G401.6 (cell line): ENCODE results near the gene EDN1.

ENCODE experiments used
- FAIRE-seq: peaks from 2 replicates; lab custom pipeline; 2012; peaks lifted over from hg19 to GRCh38; lab: Jason Lieb, UNC

EDN1 gene

DNA sequence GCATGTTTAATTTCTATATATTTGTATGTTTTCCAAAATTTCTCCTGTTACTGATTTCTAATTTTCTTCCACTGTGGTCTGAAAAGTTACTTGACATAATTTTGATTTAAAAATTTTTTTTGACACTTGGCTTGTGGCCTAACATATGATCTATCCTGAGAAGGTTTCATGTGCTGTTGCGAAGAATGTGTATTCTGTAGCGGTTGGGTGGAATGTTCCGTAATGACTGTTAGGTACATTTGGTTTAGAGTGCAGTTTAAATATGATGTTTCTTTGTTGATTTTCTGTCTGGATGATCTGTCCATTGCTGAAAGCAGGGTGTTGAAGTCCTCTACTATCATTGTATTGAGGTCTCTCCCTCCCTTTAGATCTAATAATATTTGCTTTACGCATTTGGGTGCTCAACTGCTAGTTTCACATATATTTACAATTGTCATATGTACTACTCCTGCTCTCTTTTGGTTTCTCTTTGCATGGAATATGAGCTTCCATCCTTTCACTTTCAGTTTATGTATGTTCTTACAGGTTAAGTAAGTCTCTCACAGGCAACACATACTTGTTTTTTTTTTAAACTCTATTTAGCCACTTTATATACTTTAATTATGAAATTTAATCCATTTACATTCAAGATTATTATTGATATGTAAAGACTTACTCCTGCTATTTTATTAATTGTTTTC lies 19.5 kb upstream of the EDN1 start:
- FAIRE-seq = no peak

DNA sequence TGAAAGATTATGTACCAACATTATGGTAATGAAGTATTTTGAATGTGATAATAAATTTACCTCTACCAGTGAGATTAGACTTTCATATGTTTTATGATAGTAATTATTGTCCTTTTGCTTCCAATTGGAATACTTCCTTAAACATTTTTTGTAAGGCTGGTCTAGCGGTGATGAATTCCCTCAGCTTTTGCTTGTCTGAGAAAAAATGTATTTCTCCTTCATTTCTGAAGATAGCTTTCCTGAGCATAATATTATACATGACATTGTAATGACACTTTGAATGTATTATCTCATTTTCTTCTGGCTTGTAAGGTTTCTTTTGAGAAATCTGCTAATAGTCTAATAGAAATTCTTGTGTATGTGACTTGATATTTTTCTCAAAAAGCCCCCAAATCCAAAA lies 18.6 kb upstream of the EDN1 start:
- no peak for FAIRE-seq

DNA sequence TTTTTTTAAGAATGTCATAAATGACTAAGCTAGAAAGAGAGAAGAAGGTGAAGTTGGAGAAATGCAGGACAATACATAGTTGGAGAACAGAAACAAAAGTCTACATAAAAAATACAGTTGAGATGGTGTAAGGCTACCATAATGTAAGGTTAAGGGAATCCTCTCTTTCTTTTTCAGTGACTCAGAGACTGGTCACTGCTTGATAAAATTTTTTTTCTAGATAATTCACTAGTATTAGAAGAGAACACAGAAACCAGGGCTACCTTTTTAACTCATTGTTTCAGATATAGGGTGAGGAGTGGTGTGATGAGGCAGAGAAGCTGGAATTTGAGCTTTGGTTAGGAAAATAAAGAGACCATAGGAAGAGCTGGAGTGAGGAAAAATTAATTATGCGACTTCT lies 18.2 kb upstream of the EDN1 start:
- FAIRE-seq = no peak

DNA sequence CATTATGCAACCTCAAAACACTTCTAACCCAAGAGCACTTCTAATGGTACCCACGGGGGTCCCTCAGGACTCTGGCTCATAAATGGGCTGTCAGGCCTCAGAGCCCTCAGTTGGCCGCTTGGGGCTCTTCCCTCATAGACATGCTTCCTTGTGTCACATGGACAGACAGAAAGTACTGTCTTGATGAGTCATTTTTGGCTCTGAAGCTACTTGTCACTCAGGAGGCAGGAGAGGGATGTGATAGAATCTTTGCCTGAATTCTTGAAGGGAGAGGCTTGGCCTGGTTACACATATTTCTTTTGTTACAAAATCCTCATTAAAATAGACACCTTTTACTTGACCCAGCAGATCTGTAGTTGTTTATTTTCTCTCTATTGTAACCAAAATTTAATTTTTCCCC lies 15.1 kb upstream of the EDN1 start:
- no peak for FAIRE-seq

DNA sequence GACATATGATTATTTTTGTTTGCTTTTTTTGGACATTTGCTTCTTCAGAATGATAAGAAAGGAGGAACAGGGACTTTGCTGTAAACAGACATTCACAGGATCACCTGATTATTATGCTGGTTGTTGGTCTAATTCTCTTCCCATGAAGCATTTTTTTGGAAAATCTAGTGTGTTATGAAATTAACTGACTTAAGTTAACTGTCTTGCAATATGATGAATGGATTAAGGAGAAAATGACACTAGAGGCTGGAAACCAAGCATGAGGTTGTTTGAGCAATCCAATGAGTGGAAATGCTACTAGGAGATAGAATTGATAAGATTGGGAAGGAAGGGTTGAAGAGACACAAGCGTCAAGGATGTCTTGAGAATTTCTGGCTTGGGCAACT lies 13.2 kb upstream of the EDN1 start:
- FAIRE-seq = no peak

DNA sequence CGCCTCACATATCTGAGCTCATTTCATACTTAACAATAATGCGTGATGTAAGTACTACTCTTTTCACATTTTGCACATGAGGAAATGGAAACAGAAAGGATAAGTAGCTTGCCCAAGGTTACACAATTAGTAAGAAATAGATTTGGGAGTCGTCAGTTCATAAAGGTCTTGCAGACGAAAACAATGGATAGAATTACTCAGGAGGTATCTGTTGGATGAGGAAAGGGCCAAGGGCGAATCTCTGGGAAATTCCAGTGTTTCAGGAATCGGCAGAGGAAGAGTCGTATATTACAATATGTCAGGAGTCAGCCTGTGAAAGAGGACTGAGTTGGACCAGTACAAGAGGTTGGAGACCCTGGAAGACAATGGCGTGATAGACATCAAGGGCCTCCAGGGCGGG lies 12.8 kb upstream of the EDN1 start:
- FAIRE-seq = no peak

DNA sequence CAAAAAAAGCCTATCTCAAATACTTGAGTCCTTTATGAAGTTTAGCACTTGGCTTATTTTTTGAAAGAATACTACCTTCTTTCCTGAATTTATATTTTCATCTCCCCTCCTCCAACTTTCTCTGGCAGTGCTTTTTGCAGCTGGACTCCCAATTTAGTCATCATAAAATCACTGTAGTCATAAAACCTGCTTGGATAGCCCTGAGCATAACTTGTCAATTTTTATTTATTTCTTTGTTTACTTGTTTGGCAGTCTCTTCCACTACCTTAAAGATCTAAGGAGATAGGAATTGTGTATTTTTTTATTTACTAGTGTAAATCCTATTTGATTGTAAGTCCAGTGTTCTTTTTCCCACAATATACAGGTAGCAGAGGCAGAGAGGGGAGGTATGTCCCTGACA lies 11.2 kb upstream of the EDN1 start:
- no peak for FAIRE-seq

DNA sequence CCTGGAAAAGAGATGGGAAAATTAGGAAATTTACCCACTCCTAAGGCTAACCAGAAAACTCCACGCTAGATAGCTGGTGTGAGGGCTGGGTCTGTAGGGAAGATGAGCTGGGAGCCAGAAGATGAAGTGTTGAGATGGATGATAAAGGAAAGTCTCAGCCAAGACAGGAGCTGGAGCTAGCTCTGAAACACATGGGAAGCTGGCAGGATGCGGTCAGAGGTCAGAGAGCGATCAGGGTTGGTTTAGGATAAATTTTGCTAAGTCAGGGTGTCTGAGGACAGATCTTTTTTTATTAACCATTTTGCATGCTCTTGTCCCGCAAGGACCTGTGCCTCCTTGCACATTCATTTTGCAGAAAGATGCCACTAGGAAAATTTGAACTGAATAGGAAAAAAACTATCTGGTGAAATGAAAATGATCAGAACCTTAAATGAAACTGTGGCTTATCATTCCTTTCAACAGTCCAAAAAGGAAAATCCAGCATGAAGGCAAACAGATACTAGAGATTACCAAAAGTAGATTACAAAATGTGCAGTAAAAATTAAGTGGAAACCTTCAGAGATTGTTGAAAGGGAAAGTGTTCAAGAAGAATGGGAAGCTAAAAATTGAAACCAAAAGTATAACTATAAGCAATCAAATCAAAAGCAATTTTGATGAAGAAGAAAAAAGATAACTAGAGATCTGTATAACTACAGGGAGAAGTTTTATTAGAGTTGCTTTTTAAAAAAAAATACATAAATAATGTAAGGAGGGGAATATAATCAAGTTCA lies 10.7 kb upstream of the EDN1 start:
- no peak for FAIRE-seq

DNA sequence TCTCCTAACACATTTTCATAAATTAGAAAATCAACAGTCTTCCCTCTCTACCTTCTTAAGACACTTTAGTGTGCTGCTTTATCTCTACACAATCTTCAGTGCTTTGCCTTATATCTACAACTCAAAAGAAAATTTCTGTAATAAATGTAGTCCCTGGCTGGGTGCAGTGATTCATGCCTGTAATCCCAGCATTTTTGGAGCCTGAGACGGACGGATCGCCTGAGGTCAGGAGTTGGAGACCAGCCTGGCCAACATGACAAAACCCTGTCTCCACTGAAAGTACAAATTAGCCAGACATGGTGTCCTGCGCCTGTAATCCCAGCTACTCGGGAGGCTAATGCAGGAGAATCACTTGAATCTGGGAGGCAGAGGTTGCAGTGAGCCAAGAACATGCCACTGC lies 9.7 kb upstream of the EDN1 start:
- FAIRE-seq = no peak

DNA sequence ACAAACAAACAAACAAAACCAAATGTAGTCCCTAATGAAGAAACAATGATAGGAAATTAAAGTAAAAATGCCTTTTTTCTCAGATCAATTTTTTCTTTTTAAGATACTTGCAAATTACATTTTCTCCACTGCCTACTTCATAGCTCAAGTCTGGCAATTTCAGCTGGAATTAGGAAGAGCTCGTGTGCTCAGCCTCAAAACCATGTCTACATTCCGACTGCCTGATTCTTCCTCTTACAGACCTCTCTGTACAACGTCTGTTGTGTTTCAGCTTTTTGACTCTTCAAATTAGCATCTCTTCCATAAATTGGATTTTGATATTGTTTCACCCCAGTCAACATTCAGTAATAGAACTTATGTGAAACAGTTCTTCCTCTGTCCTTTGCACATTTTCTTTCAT lies 9.3 kb upstream of the EDN1 start:
- no peak for FAIRE-seq

DNA sequence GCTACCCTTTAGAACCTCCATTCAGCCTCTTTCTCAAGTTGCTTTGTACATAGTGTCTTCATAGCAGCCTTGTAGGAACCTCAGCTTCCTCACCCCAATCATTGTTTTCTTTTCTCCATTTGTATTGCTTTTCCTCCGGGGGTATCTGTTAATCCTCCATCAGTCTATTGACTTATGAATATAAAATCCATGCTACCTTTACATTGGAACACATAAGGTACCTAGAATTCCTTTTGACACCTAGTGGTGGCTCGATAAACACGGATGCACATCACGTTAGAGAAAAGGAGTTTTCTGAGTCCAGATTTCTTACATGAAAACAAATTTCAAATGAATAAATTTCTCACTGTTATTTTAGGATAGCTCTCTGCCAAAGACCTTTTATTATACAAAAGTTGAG lies 6.3 kb upstream of the EDN1 start:
- FAIRE-seq = no peak

DNA sequence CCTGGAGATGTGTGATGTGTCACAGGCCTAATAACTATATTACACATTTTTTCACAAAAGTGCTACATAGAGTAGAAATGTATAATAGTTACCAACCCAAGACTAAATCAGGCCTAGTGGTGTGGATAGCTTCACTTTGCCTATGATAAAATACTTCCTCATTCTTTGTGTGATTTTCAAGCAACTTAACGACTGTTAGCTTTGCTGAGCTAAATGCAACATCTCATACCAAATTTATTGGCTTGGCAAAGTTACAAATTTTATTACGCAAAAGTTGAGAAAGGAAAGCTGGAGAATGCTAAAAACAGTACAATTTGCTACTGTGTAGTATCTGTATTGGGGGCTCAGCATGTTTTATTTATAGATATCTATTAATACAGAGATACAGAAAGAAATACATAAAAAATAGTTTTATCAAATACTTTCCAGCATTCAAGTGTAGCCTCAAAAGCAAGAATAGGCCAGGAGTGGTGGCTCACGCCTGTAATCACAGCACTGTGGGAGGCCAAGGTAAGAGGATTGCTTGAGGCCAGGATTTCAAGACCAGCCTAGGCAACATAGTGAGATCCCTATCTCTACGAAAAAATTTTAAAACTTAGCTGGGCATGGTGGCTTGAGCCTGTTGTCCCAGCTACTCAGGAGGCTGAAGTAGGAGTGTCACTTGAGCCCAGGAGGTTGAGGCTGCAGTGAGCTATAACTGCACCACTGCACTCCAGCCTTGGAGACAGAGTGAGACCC lies 3.6 kb upstream of the EDN1 start:
- no peak for FAIRE-seq

DNA sequence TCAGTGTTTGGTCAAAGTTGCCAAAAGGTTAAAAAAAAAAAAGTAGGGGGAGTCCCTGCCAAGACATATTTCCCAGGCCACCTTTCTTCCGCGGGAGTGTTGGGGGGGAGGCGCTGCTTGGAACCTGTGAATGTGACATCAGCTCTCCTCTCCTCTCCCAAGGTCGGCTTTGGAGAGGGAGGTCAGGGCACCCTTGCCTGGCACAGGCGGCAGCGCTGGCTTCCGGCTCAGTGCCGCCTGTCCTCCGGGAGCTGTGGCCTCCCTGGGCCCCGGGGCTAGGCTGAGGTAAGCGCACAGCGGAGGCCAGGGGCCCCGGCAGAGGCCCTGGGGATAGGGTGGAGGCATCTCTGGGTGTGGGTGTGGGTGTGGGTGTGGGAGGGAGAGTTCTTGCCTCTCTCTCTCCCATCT lies 1.9 kb upstream of the EDN1 start:
- FAIRE-seq = no peak

DNA sequence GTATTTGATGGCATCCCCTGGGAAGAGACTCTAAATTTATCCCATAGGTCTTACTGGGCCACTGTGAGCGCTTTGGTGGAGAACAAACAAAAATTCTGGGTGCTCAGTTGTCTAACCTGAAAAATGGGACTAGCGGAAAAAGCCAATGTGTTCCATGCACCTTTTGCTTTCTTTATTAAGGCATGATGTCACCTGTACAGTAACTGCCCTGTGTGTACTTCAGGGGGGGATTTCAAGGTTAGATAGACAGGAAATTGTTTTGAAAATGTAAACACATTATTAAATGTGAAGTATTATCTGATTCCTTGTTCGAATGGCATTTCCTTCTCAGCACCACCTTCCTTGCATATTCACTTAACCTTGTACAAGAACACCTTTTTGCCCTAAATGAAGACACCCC lies 1.2 kb upstream of the EDN1 start:
- FAIRE-seq = no peak

DNA sequence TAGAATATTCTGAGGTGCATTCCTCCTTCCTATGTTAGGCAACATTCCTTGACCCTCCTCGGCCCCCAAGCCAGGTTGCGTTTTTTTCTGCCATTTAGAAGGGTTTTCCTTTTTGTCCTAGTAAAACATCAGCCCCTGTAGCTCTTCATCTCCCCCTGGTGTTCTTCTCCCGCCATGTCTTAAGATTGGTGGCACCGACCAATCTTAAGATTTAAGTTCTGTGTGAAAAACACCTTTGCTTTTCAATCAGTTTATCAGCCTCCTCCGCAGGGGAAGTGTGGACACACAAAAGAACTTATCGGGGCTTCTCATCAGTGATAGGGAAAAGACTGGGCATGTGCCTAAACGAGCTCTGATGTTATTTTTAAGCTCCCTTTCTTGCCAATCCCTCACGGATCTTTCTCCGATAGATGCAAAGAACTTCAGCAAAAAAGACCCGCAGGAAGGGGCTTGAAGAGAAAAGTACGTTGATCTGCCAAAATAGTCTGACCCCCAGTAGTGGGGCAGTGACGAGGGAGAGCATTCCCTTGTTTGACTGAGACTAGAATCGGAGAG lies 719 bp upstream of the EDN1 start:
- peak; percentile 39 for FAIRE-seq

DNA sequence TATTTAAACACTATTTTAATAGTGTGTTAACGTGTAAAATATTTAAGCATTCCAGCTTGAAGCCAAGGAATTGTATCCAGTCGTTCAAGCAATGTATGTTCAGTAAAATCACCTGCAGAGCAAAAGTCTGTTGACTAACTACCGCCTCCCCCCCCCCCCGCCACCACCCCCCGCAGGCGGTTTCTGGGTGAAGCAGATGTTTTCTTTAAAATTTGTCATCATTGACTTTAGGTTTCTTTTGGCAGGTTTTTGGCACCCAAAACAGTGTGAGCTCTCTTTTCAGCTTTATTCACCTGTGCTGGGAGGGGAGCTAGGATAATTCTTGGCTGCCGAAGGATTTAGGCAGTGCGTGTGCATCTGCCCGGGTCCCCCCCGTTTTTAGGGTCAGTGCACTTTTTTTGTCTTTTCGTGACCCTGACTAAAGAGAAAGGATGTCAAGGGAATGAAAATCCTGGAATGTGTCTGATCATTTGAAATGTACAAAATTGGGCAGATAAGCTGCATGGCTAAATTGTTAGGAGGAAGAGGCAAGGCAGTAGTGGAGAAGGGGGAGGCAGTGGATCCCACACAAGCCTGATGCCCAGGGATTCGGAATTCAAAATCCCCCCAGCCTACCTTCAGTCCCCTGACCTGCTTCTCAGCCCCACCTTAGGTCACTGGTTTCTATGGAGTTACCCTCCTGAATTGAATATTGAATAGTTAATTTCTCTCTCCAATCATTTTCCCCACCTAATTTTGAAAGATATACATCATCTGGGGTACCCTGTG lies 1.1 kb downstream of the EDN1 start:
- FAIRE-seq = no peak

DNA sequence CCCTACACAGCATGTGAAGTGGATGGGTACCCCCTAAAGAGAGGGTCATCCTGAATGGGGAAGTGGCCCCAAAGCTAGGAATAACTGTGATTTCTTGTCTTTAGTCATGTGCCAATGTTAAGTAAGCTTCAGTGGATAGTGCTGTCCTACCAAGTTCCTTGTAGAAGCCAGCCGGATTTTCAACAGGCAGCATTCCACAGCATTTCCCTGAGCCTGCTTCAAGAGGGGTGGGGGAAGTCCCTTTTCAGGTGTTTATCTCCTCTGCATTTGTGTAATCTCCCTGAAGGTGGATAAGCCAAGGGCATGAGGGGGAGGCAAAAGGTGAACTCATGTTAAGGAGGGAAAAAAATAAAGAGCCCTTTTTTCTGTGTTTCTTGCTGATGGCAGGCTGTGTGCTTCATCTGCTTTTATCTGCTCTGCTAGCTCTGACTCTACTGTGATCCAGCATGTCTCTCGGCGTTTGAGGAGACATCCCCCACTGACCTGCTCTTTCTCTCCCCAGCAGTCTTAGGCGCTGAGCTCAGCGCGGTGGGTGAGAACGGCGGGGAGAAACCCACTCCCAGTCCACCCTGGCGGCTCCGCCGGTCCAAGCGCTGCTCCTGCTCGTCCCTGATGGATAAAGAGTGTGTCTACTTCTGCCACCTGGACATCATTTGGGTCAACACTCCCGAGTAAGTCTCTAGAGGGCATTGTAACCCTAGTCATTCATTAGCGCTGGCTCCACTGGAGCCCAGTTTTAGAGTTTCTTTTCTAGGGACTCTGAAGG lies 1.9 kb downstream of the EDN1 start:
- FAIRE-seq = no peak

DNA sequence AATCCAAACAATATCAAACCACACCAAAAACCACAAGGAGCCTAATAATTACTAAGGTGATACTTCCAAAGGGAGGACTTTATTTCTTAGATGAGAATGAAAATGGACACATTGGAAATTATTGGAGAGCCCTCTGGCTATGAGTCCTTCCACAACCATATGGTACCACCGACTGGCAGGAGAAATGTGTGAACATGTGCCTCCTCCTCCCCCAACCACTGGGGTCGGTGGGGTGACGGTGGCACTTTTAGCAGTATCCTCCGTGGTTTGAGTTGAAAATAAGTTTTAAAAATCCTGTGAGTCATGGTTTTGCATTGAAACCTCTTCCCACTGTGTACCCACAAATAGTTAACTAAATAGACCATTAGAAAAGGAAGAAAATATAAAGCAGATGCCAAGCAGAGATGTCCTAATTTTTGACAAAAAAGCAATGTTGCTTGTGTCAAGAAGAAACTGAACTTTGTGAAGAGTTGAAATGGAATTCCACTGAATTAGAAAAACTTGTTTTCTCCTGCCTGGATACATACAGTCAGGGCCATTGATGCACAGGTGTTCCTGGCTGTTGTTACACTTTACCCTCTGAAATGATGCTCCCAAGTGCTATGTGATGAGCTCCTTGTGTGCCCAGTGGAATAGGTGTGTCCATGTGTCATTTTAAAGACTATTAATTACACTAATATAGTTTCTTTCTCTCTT lies 3.2 kb downstream of the EDN1 start:
- FAIRE-seq = no peak

DNA sequence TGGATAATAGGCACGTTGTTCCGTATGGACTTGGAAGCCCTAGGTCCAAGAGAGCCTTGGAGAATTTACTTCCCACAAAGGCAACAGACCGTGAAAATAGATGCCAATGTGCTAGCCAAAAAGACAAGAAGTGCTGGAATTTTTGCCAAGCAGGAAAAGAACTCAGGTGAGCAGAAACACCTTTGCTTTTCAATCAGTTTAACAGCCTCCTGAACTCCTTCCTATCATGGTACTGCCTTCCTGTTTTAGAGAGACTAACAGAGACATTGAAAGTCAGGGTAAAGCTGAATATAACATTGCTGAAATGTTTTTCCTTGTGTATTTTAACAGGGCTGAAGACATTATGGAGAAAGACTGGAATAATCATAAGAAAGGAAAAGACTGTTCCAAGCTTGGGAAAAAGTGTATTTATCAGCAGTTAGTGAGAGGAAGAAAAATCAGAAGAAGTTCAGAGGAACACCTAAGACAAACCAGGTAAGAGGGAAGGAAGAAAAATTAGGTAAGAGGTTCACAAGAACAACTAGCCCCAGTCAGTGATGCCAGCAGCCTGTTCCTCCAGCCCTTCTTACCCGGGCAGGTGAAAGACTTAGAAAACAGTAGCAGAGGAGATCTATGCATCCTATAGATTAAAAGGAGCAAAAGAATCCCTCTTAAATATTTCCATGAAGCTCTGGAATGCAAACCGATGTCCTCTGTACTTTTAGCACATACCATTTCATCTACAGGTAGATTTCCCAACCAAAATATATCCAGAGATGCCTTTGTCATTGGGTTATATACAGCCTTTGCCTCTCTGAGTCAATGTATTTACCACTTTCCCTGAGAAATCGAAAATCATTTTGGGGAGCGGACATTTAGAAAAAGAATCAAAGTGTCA lies 4.0 kb downstream of the EDN1 start:
- FAIRE-seq = no peak
